ENCODE data around the gene PROZ.
"Not testable (repeated sequence)": the region's sequence is repeated elsewhere in the genome, so short reads cannot be mapped to it uniquely, and the experiment has no call there.

PROZ gene

DNA sequence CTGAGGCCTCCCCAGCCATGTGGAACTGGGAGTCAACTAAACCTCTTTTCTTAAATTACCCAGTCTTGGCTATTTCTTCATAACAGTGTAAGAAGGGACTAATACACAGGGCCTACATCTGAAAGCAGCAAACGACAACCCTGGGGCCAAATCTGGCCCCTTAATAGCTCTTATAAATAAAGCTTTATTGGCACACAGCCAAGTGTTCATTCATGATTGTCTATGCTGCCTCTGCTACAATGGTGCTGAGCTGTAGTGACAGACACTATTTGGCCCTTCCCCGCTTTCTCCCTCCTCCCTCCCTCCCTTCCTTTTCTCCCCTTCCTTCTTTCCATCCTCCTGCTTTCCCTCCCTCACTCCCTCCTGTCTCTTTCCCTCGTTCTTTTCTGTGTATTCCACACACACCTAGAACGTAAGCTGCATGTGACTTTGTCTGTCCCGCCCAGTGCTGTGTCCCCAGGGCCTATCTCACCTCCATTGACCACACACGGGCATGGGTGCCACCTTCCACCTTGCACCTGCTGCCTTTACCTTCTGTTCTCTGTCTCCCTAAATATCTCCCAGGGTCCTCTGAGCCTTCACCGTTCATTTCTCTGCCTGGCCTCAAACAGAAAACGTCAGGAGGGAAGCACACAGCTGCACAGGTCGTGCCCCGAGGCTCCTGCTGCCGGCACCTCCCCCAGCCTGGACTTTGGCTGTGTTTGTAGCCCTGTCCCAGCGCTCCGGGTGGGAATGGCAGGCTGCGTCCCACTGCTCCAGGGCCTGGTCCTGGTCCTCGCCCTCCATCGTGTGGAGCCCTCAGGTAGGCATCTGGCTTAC, at the start of gene PROZ:
Gene PROZ (plus strand): TSS at position 720 of the 819 bp plus-strand sequence. CDS start 13 bp downstream, at position 733.
- no peak for DNase-seq (ENCODE audit: low spot score)

DNA sequence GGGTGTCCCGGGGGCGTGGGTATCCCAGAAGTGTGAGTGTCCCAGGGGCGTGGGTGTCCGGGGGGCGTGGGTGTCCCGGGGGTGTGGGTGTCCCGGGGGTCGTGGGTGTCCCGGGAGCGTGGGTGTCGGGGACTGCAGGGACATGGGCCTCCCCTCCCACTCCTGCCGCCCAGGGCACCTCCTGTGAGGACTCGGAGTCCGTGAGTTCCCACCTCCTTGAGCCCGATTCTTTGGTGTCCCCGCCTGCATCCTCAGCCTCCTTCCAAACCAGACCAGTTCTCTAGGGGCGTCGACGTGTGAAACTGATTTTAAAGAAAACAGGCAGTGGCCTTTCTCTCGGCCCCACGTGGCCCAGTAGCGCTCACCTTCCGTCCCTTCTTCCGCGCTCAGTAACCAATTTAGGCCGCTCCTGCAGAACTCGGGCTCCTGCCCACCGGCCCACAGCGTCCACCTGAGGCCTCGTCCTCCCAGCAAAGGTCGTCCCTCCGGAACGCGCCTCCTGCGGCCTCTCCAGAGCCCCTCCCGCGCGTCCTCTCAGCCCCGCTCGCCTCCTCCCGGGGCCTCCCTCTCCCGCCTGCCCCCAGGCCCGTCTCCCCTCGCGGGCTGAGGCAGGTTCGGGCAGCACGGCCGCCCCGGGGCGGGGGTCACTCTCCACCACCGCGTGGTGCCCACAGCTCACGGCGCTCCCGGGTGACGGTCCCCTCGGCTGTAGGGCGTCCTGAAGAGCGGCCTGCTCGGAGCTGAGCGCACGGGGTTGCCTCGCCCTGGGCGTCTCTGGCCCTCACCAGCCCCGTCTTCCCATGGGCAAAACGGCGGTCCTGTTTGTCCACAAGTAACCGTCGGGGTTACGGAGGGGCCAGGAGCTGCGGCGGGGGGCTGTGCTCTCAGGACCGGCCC, 49.0 kb upstream of the PROZ start:
- DNase-seq (ENCODE audit: low spot score) = no peak

DNA sequence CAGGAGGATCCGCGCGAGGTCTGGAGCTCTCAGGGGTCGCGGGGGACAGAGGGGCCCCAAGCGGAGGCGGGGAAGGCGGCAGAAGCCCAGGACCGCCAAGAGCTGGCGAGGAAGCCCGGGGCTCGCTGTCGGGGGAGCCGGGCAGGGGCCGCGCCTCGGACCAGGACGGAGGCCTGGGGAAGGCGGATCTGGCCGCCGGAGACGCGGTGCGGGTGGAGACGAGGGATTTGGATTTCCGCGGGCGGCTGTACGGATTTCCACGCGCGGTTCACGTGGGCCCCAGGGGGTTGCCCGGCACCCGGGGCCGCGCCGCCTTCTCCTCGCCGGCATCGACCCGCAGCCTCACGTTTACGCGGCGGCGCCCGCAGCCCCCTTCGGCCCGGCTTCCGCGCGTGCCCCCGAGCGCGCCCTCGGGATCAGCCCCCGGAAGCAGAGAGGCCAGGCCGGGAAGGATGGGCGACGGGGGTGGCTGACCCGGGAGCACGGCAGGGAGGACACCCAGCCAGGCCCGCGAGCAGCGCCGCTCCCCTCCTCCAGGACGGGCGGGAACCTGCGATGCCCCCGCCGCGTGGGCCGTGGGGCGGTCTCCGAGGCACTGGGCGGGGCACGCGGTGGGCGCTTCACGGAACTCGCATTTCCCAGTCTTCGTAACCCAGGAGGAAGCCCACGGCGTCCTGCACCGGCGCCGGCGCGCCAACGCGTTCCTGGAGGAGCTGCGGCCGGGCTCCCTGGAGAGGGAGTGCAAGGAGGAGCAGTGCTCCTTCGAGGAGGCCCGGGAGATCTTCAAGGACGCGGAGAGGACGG, 48.2 kb upstream of the PROZ start:
- DNase-seq (ENCODE audit: low spot score) = no peak

DNA sequence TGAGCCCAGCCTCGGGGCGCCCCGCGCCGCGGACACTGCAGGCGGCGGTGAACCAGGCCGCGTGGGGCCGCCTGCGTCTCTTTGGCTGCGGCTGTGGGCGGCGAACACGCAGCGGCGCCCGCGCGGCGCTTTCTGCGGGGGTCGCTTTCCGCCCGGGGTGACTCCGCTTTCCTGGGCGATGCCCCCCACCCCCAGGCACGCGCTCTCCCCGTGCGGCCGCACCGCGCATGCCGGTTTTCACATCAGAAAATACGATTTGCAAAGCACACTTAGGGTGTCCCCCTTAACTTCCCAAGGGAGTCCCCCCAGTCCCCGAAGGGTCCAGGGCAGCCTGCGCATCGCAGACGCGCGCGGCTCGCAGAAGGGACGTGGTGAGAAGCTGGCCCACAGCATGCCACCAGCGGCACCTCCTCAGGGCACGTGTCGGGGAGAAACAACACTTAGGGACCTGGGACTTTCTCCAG, 47.6 kb upstream of the PROZ start:
- DNase-seq (ENCODE audit: low spot score) = no peak

GRCh38 chr13:113111821-113112220, 46.6 kb upstream of the PROZ start:
- not testable (repeated sequence) for DNase-seq (ENCODE audit: low spot score)

DNA sequence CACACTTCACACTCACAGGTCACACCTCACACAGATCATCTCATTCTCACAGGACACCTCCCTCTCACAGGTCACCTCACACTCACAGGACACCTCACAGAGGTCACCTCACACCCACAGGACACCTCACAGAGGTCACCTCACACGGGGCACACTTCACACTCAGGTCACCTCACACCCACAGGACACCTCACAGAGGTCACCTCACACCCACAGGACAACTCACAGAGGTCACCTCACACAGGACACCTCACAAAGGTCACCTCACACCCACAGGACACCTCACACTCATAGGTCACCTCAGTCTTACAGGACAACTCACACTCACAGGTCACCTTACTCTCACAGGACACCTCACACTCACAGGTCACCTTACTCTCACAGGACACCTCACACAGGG, 46.0 kb upstream of the PROZ start:
- not testable (repeated sequence) for DNase-seq (ENCODE audit: low spot score)

- no peak for DNase-seq (ENCODE audit: low spot score)
Observed at GRCh38 chr13:113112893-113113845, 45.3 kb upstream of the PROZ start.

- DNase-seq (ENCODE audit: low spot score) = no peak
Observed at GRCh38 chr13:113113846-113114271, 44.6 kb upstream of the PROZ start.

- DNase-seq (ENCODE audit: low spot score) = no peak
Observed at GRCh38 chr13:113114511-113115362, 43.7 kb upstream of the PROZ start.

DNA sequence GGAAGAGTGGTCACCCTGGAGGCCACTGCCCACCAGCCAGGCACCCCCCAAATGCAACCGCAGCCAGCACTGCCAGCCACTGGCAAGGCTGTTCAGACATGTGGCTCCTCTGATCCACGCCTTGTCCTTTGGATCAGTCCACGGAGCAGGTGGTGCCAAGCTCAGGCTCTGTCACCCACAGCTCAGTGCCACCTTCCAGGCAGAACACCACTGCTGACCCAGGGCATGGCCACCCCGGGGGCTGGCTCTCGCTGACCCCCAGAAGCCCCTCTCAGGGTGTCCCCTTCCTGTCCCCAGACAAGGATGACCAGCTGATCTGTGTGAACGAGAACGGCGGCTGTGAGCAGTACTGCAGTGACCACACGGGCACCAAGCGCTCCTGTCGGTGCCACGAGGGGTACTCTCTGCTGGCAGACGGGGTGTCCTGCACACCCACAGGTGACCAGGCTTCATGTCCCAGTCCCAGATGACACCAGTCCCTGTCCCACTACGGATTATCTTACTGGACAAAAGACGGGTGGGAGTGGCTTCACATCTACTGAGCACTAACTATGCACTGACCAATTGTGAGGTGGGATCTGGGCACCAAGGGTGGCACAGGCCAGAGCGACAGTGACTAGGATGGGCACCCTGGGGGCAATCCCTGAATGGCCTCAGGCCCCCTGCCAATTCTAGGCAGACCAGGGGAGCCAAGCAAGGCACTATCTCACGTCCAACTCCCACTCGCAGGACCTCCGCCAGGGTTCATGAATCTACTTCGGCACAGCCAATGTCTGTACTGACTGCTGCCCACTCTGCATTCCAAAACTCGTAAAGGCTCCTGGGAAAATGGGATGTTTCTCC, 42.9 kb upstream of the PROZ start:
- no peak for DNase-seq (ENCODE audit: low spot score)

- DNase-seq (ENCODE audit: low spot score) = no peak
Observed at GRCh38 chr13:113116206-113116800, 42.1 kb upstream of the PROZ start.

DNA sequence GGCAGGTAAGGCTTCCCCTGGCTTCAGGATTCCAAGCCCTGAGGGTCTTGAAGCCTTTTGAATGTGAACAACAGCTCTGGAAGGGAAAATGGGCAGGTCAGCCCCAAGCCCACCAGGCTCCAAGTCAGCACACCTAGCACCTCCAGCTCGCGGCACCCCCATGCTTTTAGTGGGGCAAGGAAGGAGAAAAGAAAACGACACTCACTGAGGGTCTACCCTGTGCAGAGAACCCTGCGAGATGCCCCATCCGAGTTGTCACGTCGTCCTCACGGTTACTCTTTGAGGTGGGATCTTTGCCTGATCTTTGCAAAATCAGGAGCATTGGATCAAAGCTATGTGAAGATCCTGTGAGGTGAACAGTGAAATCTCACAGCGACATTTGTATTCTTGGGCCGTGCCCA, 41.6 kb upstream of the PROZ start:
- DNase-seq (ENCODE audit: low spot score) = no peak

GRCh38 chr13:113117335-113117872, 41.0 kb upstream of the PROZ start:
- no peak for DNase-seq (ENCODE audit: low spot score)

GRCh38 chr13:113117911-113118260, 40.6 kb upstream of the PROZ start:
- DNase-seq (ENCODE audit: low spot score) = no peak

DNA sequence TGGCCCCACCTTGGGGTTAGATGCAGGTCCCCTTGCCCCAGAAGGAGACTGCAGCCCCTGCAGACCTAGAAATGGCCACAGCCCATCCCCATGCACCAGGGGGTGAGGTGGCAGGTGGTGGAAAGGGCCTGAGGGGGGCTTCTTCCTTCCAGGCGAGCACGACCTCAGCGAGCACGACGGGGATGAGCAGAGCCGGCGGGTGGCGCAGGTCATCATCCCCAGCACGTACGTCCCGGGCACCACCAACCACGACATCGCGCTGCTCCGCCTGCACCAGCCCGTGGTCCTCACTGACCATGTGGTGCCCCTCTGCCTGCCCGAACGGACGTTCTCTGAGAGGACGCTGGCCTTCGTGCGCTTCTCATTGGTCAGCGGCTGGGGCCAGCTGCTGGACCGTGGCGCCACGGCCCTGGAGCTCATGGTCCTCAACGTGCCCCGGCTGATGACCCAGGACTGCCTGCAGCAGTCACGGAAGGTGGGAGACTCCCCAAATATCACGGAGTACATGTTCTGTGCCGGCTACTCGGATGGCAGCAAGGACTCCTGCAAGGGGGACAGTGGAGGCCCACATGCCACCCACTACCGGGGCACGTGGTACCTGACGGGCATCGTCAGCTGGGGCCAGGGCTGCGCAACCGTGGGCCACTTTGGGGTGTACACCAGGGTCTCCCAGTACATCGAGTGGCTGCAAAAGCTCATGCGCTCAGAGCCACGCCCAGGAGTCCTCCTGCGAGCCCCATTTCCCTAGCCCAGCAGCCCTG, 40.0 kb upstream of the PROZ start:
- DNase-seq (ENCODE audit: low spot score) = no peak

DNA sequence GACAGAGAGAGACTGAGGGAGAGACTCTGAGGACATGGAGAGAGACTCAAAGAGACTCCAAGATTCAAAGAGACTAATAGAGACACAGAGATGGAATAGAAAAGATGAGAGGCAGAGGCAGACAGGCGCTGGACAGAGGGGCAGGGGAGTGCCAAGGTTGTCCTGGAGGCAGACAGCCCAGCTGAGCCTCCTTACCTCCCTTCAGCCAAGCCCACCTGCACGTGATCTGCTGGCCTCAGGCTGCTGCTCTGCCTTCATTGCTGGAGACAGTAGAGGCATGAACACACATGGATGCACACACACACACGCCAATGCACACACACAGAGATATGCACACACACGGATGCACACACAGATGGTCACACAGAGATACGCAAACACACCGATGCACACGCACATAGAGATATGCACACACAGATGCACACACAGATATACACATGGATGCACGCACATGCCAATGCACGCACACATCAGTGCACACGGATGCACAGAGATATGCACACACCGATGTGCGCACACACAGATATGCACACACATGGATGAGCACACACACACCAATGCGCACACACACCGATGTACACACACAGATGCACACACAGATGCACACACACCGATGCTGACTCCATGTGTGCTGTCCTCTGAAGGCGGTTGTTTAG, 39.2 kb upstream of the PROZ start:
- DNase-seq (ENCODE audit: low spot score) = no peak

DNA sequence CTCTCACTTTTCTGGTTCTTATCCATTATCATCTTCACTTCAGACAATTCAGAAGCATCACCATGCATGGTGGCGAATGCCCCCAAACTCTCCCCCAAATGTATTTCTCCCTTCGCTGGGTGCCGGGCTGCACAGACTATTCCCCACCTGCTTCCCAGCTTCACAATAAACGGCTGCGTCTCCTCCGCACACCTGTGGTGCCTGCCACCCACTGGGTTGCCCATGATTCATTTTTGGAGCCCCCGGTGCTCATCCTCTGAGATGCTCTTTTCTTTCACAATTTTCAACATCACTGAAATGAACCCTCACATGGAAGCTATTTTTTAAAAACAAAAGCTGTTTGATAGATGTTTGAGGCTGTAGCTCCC, 38.6 kb upstream of the PROZ start:
- no peak for DNase-seq (ENCODE audit: low spot score)
